ENCODE measurements around the gene STOM. TPM values are rescaled to one million over a fixed set of nuclear protein-coding genes. Genes with fewer than 3 reads are reported as not detected.

Gene STOM
- total RNA-seq, 2 donors from 2014 or later: 26.6 to 35.6 TPM

- Mint-ChIP-seq H3K27me3 (ENCODE audit: insufficient read depth) (no peaks in the 10 kb centered on the region), H3K27ac (no peak overlapping the region), H3K9me3 (peaks cover 1% of the 10 kb centered on the region), H3K36me3 (ENCODE audit: low read depth) (peaks cover 35% of the 10 kb centered on the region), H3K4me3 (no peak overlapping the region), H3K4me1 (no peaks in the 10 kb centered on the region)
- H3K9ac ChIP-seq (ENCODE audit: extremely low read depth, low read length, poor library complexity, severe bottlenecking): no peak overlapping the region
- whole genome bisulfite sequencing, 2 experiments (ENCODE audit: insufficient coverage in 1 of 2, insufficient read length in 1 of 2): 93 to 96% methylated on average over 4 to 5 of the region's 5 CpGs
- H3K36me3 ChIP-seq (ENCODE audit: control insufficient read depth, insufficient read depth, low read length): peaks cover 13% of the 10 kb centered on the region
- no peaks in the 10 kb centered on the region for H3K9me3 ChIP-seq (ENCODE audit: control insufficient read depth, low read length)
- no peaks in the 10 kb centered on the region for H3K27me3 ChIP-seq (ENCODE audit: control insufficient read depth, insufficient read depth, low read length, poor library complexity, severe bottlenecking)
- no peaks in the 10 kb centered on the region for H3K4me1 ChIP-seq (ENCODE audit: control insufficient read depth, insufficient read depth, low read length)
- no peak for DNase-seq
- no peak for TF ChIP-seq CTCF (conservative IDR thresholded peaks at IDR 0.05)
- no peak overlapping the region for H3K27ac ChIP-seq (ENCODE audit: low read depth, low read length)
- H3K4me3 ChIP-seq (ENCODE audit: low read length): no peak overlapping the region
These were observed 45.7 kb downstream of the STOM start for GRCh38 chr9:121324316-121324715.

- peaks cover 1% of the 10 kb centered on the region for H3K9me3 Mint-ChIP-seq
- H3K4me1 Mint-ChIP-seq: no peaks in the 10 kb centered on the region
- Histone ChIP-seq H3K9me3 (ENCODE audit: control insufficient read depth, low read length) (no peaks in the 10 kb centered on the region), H3K4me1 (ENCODE audit: control insufficient read depth, insufficient read depth, low read length) (no peaks in the 10 kb centered on the region), H3K27ac (ENCODE audit: low read depth, low read length) (no peak overlapping the region), H3K36me3 (ENCODE audit: control insufficient read depth, insufficient read depth, low read length) (peaks cover 9% of the 10 kb centered on the region), H3K4me3 (ENCODE audit: low read length) (no peak overlapping the region), H3K9ac (ENCODE audit: extremely low read depth, low read length, poor library complexity, severe bottlenecking) (no peak overlapping the region), H3K27me3 (ENCODE audit: control insufficient read depth, insufficient read depth, low read length, poor library complexity, severe bottlenecking) (no peaks in the 10 kb centered on the region)
- H3K27ac Mint-ChIP-seq: no peak overlapping the region
- no peak for DNase-seq
- H3K36me3 Mint-ChIP-seq (ENCODE audit: low read depth): peaks cover 27% of the 10 kb centered on the region
- H3K27me3 Mint-ChIP-seq (ENCODE audit: insufficient read depth): no peaks in the 10 kb centered on the region
- 94 to 95% methylated on average over 6 to 10 of the region's 10 CpGs for WGBS, 2 experiments (ENCODE audit: insufficient coverage in 1 of 2, insufficient read length in 1 of 2)
- TF ChIP-seq CTCF (conservative IDR thresholded peaks at IDR 0.05): no peak
- H3K4me3 Mint-ChIP-seq: no peak overlapping the region
These were observed 46.5 kb downstream of the STOM start for GRCh38 chr9:121323449-121324151.

- H3K9ac ChIP-seq (ENCODE audit: extremely low read depth, low read length, poor library complexity, severe bottlenecking): no peak overlapping the region
- no peak overlapping the region for H3K27ac ChIP-seq (ENCODE audit: low read depth, low read length)
- no peaks in the 10 kb centered on the region for H3K27me3 ChIP-seq (ENCODE audit: control insufficient read depth, insufficient read depth, low read length, poor library complexity, severe bottlenecking)
- TF ChIP-seq CTCF (conservative IDR thresholded peaks at IDR 0.05): no peak
- H3K4me3 ChIP-seq (ENCODE audit: low read length): no peak overlapping the region
- no peak overlapping the region for H3K4me3 Mint-ChIP-seq
- H3K4me1 Mint-ChIP-seq: no peaks in the 10 kb centered on the region
- peaks cover 9% of the 10 kb centered on the region for H3K36me3 ChIP-seq (ENCODE audit: control insufficient read depth, insufficient read depth, low read length)
- no peak overlapping the region for H3K27ac Mint-ChIP-seq
- H3K36me3 Mint-ChIP-seq (ENCODE audit: low read depth): peaks cover 24% of the 10 kb centered on the region
- peaks cover 1% of the 10 kb centered on the region for H3K9me3 Mint-ChIP-seq
- WGBS, 2 experiments (ENCODE audit: insufficient coverage in 1 of 2, insufficient read length in 1 of 2): 80 to 88% methylated on average over 1 to 10 of the region's 10 CpGs
- no peak for DNase-seq
- no peaks in the 10 kb centered on the region for H3K27me3 Mint-ChIP-seq (ENCODE audit: insufficient read depth)
- no peaks in the 10 kb centered on the region for H3K4me1 ChIP-seq (ENCODE audit: control insufficient read depth, insufficient read depth, low read length)
- no peaks in the 10 kb centered on the region for H3K9me3 ChIP-seq (ENCODE audit: control insufficient read depth, low read length)
These were observed 47.2 kb downstream of the STOM start for GRCh38 chr9:121322737-121323448.

All from endodermal cell (in vitro differentiated cells).